Measurements from ENCODE around the gene PFN4. TPM values are rescaled to one million over a fixed set of nuclear protein-coding genes. Genes with fewer than 3 reads are reported as not detected.
A peak's percentile ranks its signal among the peaks of the same experiment; 100 is the strongest.

Gene PFN4
- total and polyA plus RNA-seq, 2 donors (not counting 1 experiment from before 2014, with no cell fraction given), result 0.26 to 0.66 TPM

DNA sequence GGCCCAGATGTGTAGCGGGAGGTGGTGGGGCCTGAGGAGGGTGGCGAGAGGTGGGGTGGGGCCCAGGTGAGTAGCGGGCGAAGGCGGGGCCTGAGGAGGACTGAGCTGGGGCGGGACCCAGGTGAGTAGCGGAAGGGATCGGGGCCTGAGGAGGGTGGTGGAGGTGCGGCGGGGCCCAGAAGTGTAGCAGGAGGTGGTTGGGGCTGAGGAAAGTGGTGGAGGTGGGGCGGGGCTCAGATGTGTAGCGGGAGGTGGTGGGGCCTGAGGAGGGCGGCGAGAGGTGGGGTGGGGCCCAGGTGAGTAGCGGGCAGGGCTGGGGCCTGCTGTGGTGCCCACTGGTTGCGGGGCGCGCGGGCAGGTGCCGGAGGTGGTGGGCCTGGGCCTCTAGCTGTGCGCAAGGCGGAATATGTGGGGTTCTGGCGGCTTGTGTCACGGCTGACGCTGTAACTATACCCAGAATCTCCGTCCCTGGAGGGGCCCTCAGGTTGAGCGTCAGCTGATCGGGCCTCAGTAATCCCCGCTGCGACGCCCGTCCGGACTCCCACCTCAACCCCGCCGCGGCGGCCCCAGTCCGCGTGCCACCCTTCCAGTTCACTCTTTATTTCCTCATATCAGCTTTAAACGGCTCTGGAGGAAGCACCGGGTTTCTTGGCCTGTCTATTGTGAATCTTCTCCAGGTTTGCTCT, 46.1 kb downstream of the PFN4 start:
- Histone ChIP-seq H3K9me3 (ENCODE audit: control insufficient read depth, insufficient read depth, low read depth, low read length) (no peaks in the 10 kb centered on the region), H3K27me3 (ENCODE audit: control insufficient read depth, insufficient read depth, low read length) (no peaks in the 10 kb centered on the region), H3K36me3 (ENCODE audit: control insufficient read depth, insufficient read depth, low read length) (peaks cover 7% of the 10 kb centered on the region), H4K20me1 (ENCODE audit: control insufficient read depth, extremely low read depth, insufficient read depth, low read length) (no peaks in the 10 kb centered on the region), H3K4me3 (replicated peaks in 1 of 4; ENCODE audit: control extremely low read depth in 1 of 4, insufficient read depth in 1 of 4, low read depth in 3 of 4, low read length in 4 of 4) (peak overlapping the region; percentile 54 to 100 (median 84)), H3K4me2 (ENCODE audit: extremely low read depth, insufficient read depth, low read length) (peak overlapping the region; percentile 92), H3K4me1 (ENCODE audit: control insufficient read depth, extremely low read depth, insufficient read depth, low read length) (peaks cover 5% of the 10 kb centered on the region), H3K27ac (ENCODE audit: insufficient read depth, low read length) (peak overlapping the region; percentile 52), H3K79me2 (ENCODE audit: control insufficient read depth, insufficient read depth, low read length) (peaks cover 14% of the 10 kb centered on the region), H2AFZ (ENCODE audit: low read length) (peak overlapping the region; percentile 50), H3K9ac (ENCODE audit: insufficient read depth, low read length) (peak overlapping the region; percentile 57)
- DNase-seq (ENCODE audit: low read depth in 2 of 2), result peak in 1 of 2 donors; percentile 11
- TF ChIP-seq, protein P1, sequence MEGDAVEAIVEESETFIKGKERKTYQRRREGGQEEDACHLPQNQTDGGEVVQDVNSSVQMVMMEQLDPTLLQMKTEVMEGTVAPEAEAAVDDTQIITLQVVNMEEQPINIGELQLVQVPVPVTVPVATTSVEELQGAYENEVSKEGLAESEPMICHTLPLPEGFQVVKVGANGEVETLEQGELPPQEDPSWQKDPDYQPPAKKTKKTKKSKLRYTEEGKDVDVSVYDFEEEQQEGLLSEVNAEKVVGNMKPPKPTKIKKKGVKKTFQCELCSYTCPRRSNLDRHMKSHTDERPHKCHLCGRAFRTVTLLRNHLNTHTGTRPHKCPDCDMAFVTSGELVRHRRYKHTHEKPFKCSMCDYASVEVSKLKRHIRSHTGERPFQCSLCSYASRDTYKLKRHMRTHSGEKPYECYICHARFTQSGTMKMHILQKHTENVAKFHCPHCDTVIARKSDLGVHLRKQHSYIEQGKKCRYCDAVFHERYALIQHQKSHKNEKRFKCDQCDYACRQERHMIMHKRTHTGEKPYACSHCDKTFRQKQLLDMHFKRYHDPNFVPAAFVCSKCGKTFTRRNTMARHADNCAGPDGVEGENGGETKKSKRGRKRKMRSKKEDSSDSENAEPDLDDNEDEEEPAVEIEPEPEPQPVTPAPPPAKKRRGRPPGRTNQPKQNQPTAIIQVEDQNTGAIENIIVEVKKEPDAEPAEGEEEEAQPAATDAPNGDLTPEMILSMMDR (conservative IDR thresholded peaks at IDR 0.05 in 1 of 2, IDR thresholded peaks at IDR 0.05 in 1 of 2; ENCODE audit: low read depth in 1 of 2, low read length in 2 of 2), result no peak
- no peak for TF ChIP-seq EZH2 (IDR thresholded peaks at IDR 0.05; ENCODE audit: low read length, missing control alignments)

DNA sequence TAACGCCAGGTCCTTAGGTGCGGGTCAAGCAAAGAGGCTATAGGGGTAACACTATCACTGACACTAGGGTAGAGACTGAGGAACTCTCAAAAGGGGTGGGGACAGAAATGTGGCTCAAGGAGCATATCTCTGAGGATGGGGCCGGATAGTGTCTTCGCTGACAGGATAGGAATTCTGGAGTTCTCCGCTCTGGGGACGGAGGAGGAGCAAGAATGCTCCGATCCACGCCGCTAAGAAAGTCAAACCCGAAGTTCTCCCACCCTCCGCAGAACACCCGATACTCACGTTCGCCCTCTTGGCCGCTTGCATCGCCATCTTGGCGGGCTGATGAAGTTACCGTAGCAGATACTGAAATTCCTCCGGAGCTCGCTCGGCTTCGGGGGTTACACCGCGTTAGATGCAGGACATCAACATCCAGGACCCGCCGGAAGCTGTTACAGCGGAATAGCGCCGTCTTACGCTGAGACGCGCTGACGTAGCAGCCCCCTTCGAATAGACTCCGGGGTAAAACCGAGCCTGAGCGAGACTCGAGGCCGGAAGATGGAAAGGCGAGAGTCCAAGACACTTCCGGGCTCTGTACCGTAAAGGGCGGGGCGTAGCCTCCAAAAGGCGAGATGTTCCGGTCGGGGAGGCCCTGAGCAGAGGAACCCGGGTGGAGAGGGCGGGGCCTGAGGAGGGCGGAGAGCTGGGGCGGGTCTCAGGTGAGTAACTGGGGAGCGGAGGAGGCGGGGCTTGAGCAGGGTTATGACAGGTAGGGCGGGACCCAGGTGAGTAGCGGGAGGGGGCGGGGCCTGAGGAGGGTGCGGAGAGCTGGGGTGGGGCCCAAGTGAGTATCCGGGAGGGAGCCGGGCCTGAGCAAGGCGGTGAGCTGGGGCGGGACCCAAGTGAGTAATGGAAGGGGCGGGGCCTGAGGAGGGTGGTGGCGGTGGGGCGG, 47.0 kb downstream of the PFN4 start, which contains the start of gene SF3B6:
Gene SF3B6 (minus strand): TSS at position 412 of the 934 bp plus-strand sequence. CDS start 97 bp downstream, at position 315.
- Histone ChIP-seq H3K9ac (ENCODE audit: insufficient read depth, low read length) (peak within 1 kb of the TSS; percentile 83), H3K27ac (ENCODE audit: insufficient read depth, low read length) (peak within 1 kb of the TSS; percentile 84), H3K36me3 (ENCODE audit: control insufficient read depth, insufficient read depth, low read length) (peaks cover 4% of the 10 kb centered on the region), H3K4me2 (ENCODE audit: extremely low read depth, insufficient read depth, low read length) (peak within 1 kb of the TSS; percentile 95), H3K4me3 (replicated peaks in 1 of 4; ENCODE audit: control extremely low read depth in 1 of 4, insufficient read depth in 1 of 4, low read depth in 3 of 4, low read length in 4 of 4) (peak within 1 kb of the TSS; percentile 70 to 100 (median 98)), H4K20me1 (ENCODE audit: control insufficient read depth, extremely low read depth, insufficient read depth, low read length) (no peaks in the 10 kb centered on the region), H2AFZ (ENCODE audit: low read length) (peak within 1 kb of the TSS; percentile 97), H3K4me1 (ENCODE audit: control insufficient read depth, extremely low read depth, insufficient read depth, low read length) (peaks cover 3% of the 10 kb centered on the region), H3K9me3 (ENCODE audit: control insufficient read depth, insufficient read depth, low read depth, low read length) (no peaks in the 10 kb centered on the region), H3K27me3 (ENCODE audit: control insufficient read depth, insufficient read depth, low read length) (no peaks in the 10 kb centered on the region), H3K79me2 (ENCODE audit: control insufficient read depth, insufficient read depth, low read length) (peaks cover 14% of the 10 kb centered on the region)
- TF ChIP-seq EZH2 (IDR thresholded peaks at IDR 0.05; ENCODE audit: low read length, missing control alignments), result no peak
- TF ChIP-seq, protein P1 (conservative IDR thresholded peaks at IDR 0.05 in 1 of 2, IDR thresholded peaks at IDR 0.05 in 1 of 2; ENCODE audit: low read depth in 1 of 2, low read length in 2 of 2), result no peak
- peak; percentile 98 to 99 for DNase-seq (ENCODE audit: low read depth in 2 of 2)

DNA sequence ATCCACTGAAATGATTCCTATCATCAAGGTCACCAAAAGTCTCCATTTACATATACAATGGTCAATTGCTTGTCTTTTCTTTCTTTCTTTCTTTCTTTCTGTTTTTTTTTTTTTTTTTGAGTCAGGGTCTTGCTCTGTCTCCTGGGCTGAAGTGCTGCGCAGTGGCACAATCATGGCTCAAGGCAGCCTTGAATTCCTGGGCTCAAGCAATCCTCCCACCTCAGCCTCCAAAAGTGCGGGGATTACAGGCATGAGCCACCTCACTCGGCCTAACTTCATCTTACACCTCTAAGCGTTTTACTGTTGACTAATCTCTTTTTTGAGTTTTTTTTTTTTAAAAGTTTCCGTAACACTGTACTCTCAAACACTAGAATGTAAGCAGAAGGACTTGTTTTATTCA, 47.9 kb downstream of the PFN4 start:
- peak overlapping the region; percentile 95 for H3K4me2 ChIP-seq (ENCODE audit: extremely low read depth, insufficient read depth, low read length)
- no peaks in the 10 kb centered on the region for H4K20me1 ChIP-seq (ENCODE audit: control insufficient read depth, extremely low read depth, insufficient read depth, low read length)
- no peak for DNase-seq (ENCODE audit: low read depth in 2 of 2)
- TF ChIP-seq, protein P1 (conservative IDR thresholded peaks at IDR 0.05 in 1 of 2, IDR thresholded peaks at IDR 0.05 in 1 of 2; ENCODE audit: low read depth in 1 of 2, low read length in 2 of 2), result no peak
- no peak for TF ChIP-seq EZH2 (IDR thresholded peaks at IDR 0.05; ENCODE audit: low read length, missing control alignments)
- peak overlapping the region; percentile 83 for H3K9ac ChIP-seq (ENCODE audit: insufficient read depth, low read length)
- H3K27me3 ChIP-seq (ENCODE audit: control insufficient read depth, insufficient read depth, low read length), result no peaks in the 10 kb centered on the region
- H3K27ac ChIP-seq (ENCODE audit: insufficient read depth, low read length), result no peak overlapping the region
- H3K79me2 ChIP-seq (ENCODE audit: control insufficient read depth, insufficient read depth, low read length), result peaks cover 14% of the 10 kb centered on the region
- peaks cover 2% of the 10 kb centered on the region for H3K4me1 ChIP-seq (ENCODE audit: control insufficient read depth, extremely low read depth, insufficient read depth, low read length)
- H3K9me3 ChIP-seq (ENCODE audit: control insufficient read depth, insufficient read depth, low read depth, low read length), result no peaks in the 10 kb centered on the region
- no peak overlapping the region for H2AFZ ChIP-seq (ENCODE audit: low read length)
- H3K36me3 ChIP-seq (ENCODE audit: control insufficient read depth, insufficient read depth, low read length), result peaks cover 3% of the 10 kb centered on the region
- H3K4me3 ChIP-seq (replicated peaks in 1 of 4; ENCODE audit: control extremely low read depth in 1 of 4, insufficient read depth in 1 of 4, low read depth in 3 of 4, low read length in 4 of 4), result peak overlapping the region; percentile 70 to 100 (median 98)
